K562 (cell line): Measurements from ENCODE around the gene SLC5A2. TPM values are rescaled to one million over a fixed set of nuclear protein-coding genes. Genes with fewer than 3 reads are reported as not detected.

Experiments
- BCLAF1 ChIP-seq, 2 experiments: fragments of 450-650 bp in 1 of 2; IDR thresholded peaks; 2 replicates each; pipeline ENCODE4 v1.6.1; 2011 to 2017; ENCODE audit warnings: low read depth in 2 of 2, antibody characterized with exemption in 1 of 2, borderline replicate concordance in 1 of 2, low read length in 1 of 2, mild to moderate bottlenecking in 1 of 2, mixed read lengths in 1 of 2; ENCODE audit not compliant: control insufficient read depth in 1 of 2
- EGR1 ChIP-seq: fragments of 450-650 bp; conservative IDR thresholded peaks from 2 replicates; pipeline ENCODE4 v1.6.1; 2017; ENCODE audit warnings: mild to moderate bottlenecking
- POLR2AphosphoS2 ChIP-seq: IDR thresholded peaks from 2 replicates; pipeline ENCODE4 v1.6.1; 2012; ENCODE audit warnings: low read length, improper control_type of control experiment
- PURB ChIP-seq: sonication (generic); formaldehyde crosslinking; IDR thresholded peaks from 2 replicates; pipeline ENCODE4 v1.9.0; 2021; ENCODE audit warnings: low read depth, mild to moderate bottlenecking, missing genetic modification reagents
- SIX5 ChIP-seq, 2 experiments: IDR thresholded peaks; 2 replicates each; pipeline ENCODE4 v1.6.1; 2011; ENCODE audit warnings: low read length in 2 of 2, borderline replicate concordance in 1 of 2, low read depth in 1 of 2, mild to moderate bottlenecking in 1 of 2, moderate library complexity in 1 of 2; ENCODE audit not compliant: insufficient read depth in 1 of 2
- ZC3H11A ChIP-seq: IDR thresholded peaks from 2 replicates; pipeline ENCODE4 v1.6.1; 2012; ENCODE audit warnings: low read depth, low read length, improper control_type of control experiment
- ZNF143 ChIP-seq: sonication (generic); formaldehyde crosslinking; IDR thresholded peaks from 2 replicates; pipeline ENCODE4 v1.9.0; 2022; ENCODE audit warnings: mild to moderate bottlenecking, missing genetic modification reagents
- ZNF76 ChIP-seq: fragments of 250-450 bp; sonication (Bioruptor Pico); IDR thresholded peaks from 2 replicates; pipeline ENCODE4 v1.4.0; 2020; ENCODE audit warnings: mild to moderate bottlenecking, moderate library complexity, borderline replicate concordance
- polyA plus RNA-seq, 8 experiments: library from polyadenylated mRNA; depleted of rRNA in 4 of 8; stranded (reverse) in 5 of 8; unstranded in 3 of 8; fragments of >200 nt; fragmentation: Nextera tagmentation in 2 of 8; fragmentation: Illumina TruSeq in 1 of 8; extraction: Ambion mirVana in 2 of 8; extraction: Trizol in 1 of 8; gene quantifications; 2 replicates each; pipeline versions ENCODE4 v1.2.1 to v1.2.3, GENCODE V29; 2011 to 2014; ENCODE audit warnings: inconsistent platforms in 1 of 8, missing spikeins in 1 of 8
- total RNA-seq, 7 experiments: library from RNA; depleted of rRNA in 6 of 7; stranded (reverse); fragments of >200 nt in 6 of 7; fragmentation: Illumina TruSeq in 2 of 7; extraction: Trizol in 2 of 7; gene quantifications; 2 replicates each; pipeline versions ENCODE4 v1.2.1 to v1.2.3, GENCODE V29; 2011 to 2021; ENCODE audit warnings: low replicate concordance in 1 of 7
- TF ChIP-seq, protein P1 (sequence below): fragments of 150-350 bp; IDR thresholded peaks from 2 replicates; pipeline ENCODE4 v1.6.1; 2014; ENCODE audit warnings: low read depth, mild to moderate bottlenecking, low read length, borderline replicate concordance
- TF ChIP-seq, protein P2 (sequence below): fragments of 250-450 bp; sonication (Bioruptor Pico); IDR thresholded peaks from 2 replicates; pipeline ENCODE4 v1.6.1; 2021; ENCODE audit warnings: mild to moderate bottlenecking

SLC5A2 gene
- total and polyA plus RNA-seq, 9 of the 15 experiments (the other 6 are each of a cell fraction or from before 2014, with no cell fraction given) = 0.07 to 2.7 (median 2.2) TPM; not detected in 6

- TF ChIP-seq BCLAF1 (IDR thresholded peaks at IDR 0.05; ENCODE audit: borderline replicate concordance in 1 of 2, control insufficient read depth in 1 of 2, low read depth in 2 of 2, low read length in 1 of 2) (no peak), POLR2AphosphoS2 (no peak), ZNF76 (CRISPR knock-in tag) (no peak), EGR1 (peak; percentile 93), PURB (CRISPR knock-in tag) (no peak), ZC3H11A (no peak), ZNF143 (CRISPR knock-in tag) (no peak), SIX5 (IDR thresholded peaks at IDR 0.05; ENCODE audit: borderline replicate concordance in 1 of 2, insufficient read depth in 1 of 2, low read depth in 1 of 2, low read length in 2 of 2) (no peak)
- TF ChIP-seq, protein P1, sequence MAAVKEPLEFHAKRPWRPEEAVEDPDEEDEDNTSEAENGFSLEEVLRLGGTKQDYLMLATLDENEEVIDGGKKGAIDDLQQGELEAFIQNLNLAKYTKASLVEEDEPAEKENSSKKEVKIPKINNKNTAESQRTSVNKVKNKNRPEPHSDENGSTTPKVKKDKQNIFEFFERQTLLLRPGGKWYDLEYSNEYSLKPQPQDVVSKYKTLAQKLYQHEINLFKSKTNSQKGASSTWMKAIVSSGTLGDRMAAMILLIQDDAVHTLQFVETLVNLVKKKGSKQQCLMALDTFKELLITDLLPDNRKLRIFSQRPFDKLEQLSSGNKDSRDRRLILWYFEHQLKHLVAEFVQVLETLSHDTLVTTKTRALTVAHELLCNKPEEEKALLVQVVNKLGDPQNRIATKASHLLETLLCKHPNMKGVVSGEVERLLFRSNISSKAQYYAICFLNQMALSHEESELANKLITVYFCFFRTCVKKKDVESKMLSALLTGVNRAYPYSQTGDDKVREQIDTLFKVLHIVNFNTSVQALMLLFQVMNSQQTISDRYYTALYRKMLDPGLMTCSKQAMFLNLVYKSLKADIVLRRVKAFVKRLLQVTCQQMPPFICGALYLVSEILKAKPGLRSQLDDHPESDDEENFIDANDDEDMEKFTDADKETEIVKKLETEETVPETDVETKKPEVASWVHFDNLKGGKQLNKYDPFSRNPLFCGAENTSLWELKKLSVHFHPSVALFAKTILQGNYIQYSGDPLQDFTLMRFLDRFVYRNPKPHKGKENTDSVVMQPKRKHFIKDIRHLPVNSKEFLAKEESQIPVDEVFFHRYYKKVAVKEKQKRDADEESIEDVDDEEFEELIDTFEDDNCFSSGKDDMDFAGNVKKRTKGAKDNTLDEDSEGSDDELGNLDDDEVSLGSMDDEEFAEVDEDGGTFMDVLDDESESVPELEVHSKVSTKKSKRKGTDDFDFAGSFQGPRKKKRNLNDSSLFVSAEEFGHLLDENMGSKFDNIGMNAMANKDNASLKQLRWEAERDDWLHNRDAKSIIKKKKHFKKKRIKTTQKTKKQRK = no peak
- TF ChIP-seq, protein P2, sequence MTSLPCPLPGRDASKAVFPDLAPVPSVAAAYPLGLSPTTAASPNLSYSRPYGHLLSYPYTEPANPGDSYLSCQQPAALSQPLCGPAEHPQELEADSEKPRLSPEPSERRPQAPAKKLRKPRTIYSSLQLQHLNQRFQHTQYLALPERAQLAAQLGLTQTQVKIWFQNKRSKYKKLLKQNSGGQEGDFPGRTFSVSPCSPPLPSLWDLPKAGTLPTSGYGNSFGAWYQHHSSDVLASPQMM (CRISPR knock-in tag) = no peak
Measured at GRCh38 chr16:31477220-31478216, 5.4 kb upstream of the SLC5A2 start (continued).
